Measurements from ENCODE around the gene MARCKSL1. TPM values are rescaled to one million over a fixed set of nuclear protein-coding genes. Genes with fewer than 3 reads are reported as not detected.

Gene MARCKSL1
- total and polyA plus RNA-seq, 7 donors, result 4.1 to 158 (median 9.7) TPM

DNA sequence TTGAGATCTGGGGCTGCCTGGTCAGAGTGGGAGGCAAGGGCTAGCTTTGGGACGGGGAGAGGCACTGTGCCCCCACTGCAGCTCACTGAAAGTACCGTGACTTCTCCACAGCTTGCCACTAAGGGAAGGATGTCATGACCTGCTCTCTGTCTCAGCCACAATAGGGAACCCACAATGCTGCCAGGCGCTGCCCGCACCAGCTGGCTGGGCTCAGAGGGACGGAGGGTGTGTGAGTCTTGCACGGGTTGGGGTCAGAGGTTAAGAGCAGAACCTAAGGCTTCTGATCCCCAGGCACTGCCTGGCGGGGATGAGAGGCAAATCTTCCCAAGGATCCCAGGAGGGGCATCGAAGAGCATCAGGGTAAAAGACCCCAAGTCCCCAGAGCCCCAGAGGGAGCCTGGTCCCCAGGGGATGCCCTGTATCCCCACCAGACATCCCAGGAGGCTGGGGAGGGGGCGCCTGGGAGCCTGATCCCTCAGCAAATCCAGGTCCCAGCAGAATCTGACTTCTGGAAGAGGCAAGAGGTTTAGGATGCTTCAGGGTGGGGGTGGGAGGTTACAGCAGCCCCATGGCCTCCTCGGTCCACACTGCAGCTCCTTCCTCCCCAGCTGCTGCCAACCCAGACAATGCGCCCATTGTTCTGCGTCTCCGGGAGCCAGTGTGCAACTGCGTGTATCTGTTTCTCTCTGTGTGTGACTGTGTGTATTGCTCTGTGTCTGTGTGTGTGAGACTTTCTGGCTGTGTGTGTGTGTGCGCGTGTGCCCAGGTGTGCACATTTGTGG lies 2.0 kb upstream of the MARCKSL1 start:
- no peaks in the 10 kb centered on the region for H3K27me3 ChIP-seq
- intact Hi-C loops (cut with DNase I), result loop anchor here (5.0 kb wide), 1 partner anchor 54 kb away; the partner anchor contains the start of gene BSDC1
- H3K27ac ChIP-seq, result no peak overlapping the region
- peaks cover 0 to 25% (median 22%) of the 10 kb centered on the region in 4 donors for H3K4me1 ChIP-seq
- TF ChIP-seq, protein P1, sequence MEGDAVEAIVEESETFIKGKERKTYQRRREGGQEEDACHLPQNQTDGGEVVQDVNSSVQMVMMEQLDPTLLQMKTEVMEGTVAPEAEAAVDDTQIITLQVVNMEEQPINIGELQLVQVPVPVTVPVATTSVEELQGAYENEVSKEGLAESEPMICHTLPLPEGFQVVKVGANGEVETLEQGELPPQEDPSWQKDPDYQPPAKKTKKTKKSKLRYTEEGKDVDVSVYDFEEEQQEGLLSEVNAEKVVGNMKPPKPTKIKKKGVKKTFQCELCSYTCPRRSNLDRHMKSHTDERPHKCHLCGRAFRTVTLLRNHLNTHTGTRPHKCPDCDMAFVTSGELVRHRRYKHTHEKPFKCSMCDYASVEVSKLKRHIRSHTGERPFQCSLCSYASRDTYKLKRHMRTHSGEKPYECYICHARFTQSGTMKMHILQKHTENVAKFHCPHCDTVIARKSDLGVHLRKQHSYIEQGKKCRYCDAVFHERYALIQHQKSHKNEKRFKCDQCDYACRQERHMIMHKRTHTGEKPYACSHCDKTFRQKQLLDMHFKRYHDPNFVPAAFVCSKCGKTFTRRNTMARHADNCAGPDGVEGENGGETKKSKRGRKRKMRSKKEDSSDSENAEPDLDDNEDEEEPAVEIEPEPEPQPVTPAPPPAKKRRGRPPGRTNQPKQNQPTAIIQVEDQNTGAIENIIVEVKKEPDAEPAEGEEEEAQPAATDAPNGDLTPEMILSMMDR (IDR thresholded peaks at IDR 0.05), result no peak
- TF ChIP-seq POLR2AphosphoS5 (IDR thresholded peaks at IDR 0.05) (no peak), POLR2A (IDR thresholded peaks at IDR 0.05) (no peak), EP300 (IDR thresholded peaks at IDR 0.05) (no peak)
- H3K9me3 ChIP-seq, result no peaks in the 10 kb centered on the region
- 21 to 50% methylated on average over 16 of the region's 16 CpGs for WGBS, 2 donors
- DNase-seq, result no peak
- peaks cover 0 to under 1% (median 0%) of the 10 kb centered on the region in 4 donors for H3K36me3 ChIP-seq
- no peak overlapping the region for H3K4me3 ChIP-seq

DNA sequence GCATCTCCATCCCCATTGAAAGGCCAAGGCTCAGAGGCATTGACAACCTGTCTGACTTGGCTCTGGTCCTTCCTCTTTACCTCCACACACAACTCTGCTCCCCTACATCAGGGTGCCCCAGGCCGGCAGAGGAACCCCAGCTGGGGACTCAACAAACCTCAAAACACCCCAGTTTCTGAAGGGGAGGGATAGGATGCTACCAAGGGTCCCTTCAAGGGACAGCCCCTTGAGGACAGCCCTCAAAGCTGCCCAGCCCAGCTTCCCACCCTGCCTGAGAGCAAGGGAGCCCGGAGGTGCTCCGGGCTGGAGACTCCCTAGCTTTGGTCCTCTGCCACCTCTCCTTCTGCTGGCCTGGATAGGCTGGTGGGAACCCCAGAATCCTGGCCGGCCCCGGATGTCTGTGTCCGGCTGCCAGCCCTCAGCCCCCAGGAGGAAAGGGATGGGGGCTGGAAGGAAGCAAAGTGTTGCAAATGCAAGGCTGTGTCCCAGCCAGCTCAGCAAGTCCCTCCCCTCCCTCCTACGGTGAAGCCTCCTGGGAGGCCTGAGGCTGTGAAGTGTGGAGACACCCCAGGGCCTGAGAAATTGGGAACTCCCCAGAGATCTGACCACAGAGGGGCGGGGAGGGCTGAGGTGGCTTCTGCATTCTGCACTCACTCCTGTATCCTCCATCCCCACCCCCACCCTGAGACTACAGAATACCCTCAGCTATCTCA lies 1.1 kb upstream of the MARCKSL1 start:
- H3K27ac ChIP-seq, result peak overlapping the region in 1 of 4 donors; percentile 60
- TF ChIP-seq POLR2A (IDR thresholded peaks at IDR 0.05) (no peak), POLR2AphosphoS5 (IDR thresholded peaks at IDR 0.05) (no peak), EP300 (IDR thresholded peaks at IDR 0.05) (no peak)
- DNase-seq, result no peak
- no peak overlapping the region for H3K4me3 ChIP-seq
- WGBS, 2 donors, result 54 to 68% methylated on average over 8 of the region's 8 CpGs
- H3K9me3 ChIP-seq, result no peaks in the 10 kb centered on the region
- no peaks in the 10 kb centered on the region for H3K27me3 ChIP-seq
- peaks cover 0 to 10% (median 7%) of the 10 kb centered on the region in 4 donors for H3K36me3 ChIP-seq
- intact Hi-C loops (cut with DNase I), result loop anchor here (5.0 kb wide), 1 partner anchor 55 kb away; the partner anchor contains the start of gene BSDC1
- H3K4me1 ChIP-seq, result peaks cover 0 to 25% (median 22%) of the 10 kb centered on the region in 4 donors

DNA sequence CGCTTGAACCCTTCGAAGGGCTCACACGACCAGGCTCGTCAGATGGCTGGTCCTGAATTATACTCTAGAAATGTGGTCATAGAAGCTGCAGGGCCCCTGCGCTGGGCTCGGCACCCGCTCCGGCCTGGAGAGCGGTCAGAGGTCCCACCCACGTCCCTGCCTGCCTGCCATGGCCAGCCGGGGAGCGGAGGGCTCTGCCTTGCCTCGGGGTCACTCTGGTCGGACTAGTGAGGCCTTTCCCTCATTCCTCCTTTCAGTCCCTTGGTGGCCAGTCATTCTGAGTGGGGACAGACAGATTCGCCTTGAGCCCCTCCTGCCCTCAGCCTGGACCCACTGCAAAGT lies 529 bp upstream of the MARCKSL1 start:
- no peaks in the 10 kb centered on the region for H3K27me3 ChIP-seq
- TF ChIP-seq POLR2AphosphoS5 (IDR thresholded peaks at IDR 0.05) (no peak), EP300 (IDR thresholded peaks at IDR 0.05) (no peak), POLR2A (IDR thresholded peaks at IDR 0.05) (no peak)
- TF ChIP-seq, protein P1 (IDR thresholded peaks at IDR 0.05), result no peak
- H3K4me1 ChIP-seq, result peaks cover 0 to 25% (median 22%) of the 10 kb centered on the region in 4 donors
- peak overlapping the region in 3 of 4 donors; percentile 49 to 65 (median 60) for H3K27ac ChIP-seq
- DNase-seq, result no peak
- intact Hi-C loops (cut with DNase I), result loop anchor here (5.0 kb wide), 1 partner anchor 56 kb away; the partner anchor contains the start of gene BSDC1
- peak overlapping the region; percentile 38 to 73 (median 60) for H3K4me3 ChIP-seq
- 25 to 41% methylated on average over 15 of the region's 15 CpGs for WGBS, 2 donors
- no peaks in the 10 kb centered on the region for H3K9me3 ChIP-seq
- peaks cover 5 to 16% (median 12%) of the 10 kb centered on the region in 4 donors for H3K36me3 ChIP-seq

DNA sequence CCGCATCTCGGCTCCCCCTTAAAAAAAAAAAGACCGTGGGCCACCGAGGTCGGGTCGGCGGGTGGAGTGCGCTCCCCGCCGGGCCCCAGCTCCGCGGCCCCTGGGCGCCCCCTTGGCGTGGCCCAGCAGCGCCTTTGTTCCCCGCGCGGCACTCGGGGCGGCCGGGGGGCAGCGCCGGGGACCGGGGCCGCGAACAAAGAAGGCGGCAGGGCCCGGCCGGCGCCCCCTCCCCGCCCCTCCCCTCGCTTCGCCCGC lies 571 bp downstream of the MARCKSL1 start:
- 1% methylated on average over 34 of the region's 34 CpGs for WGBS, 2 donors
- TF ChIP-seq POLR2A (IDR thresholded peaks at IDR 0.05) (no peak), EP300 (IDR thresholded peaks at IDR 0.05) (no peak), POLR2AphosphoS5 (IDR thresholded peaks at IDR 0.05) (no peak)
- TF ChIP-seq, protein P1 (IDR thresholded peaks at IDR 0.05), result no peak
- no peaks in the 10 kb centered on the region for H3K27me3 ChIP-seq
- no peak for DNase-seq
- peak overlapping the region; percentile 38 to 73 (median 60) for H3K4me3 ChIP-seq
- H3K4me1 ChIP-seq, result peaks cover 0 to 25% (median 22%) of the 10 kb centered on the region in 4 donors
- intact Hi-C loops (cut with DNase I), result loop anchor here (2.0 to 5.0 kb wide), 2 partner anchors 15 to 57 kb away; partner anchors contain the start of gene BSDC1
- no peaks in the 10 kb centered on the region for H3K9me3 ChIP-seq
- H3K36me3 ChIP-seq, result peaks cover 6 to 27% (median 19%) of the 10 kb centered on the region in 4 donors
- H3K27ac ChIP-seq, result peak overlapping the region in 3 of 4 donors; percentile 49 to 65 (median 60)
